GM21786 (cell line): Measurements from ENCODE around the gene JMJD4.
"Not testable (repeated sequence)": the region's sequence is repeated elsewhere in the genome, so short reads cannot be mapped to it uniquely, and the experiment has no call there.

Experiments used
- ATAC-seq: cut with Tn5 transposase; IDR thresholded peaks from one replicate; pipeline ENCODE4 v1.9.1; 2021; ENCODE audit not compliant: unreplicated experiment

Gene JMJD4

DNA sequence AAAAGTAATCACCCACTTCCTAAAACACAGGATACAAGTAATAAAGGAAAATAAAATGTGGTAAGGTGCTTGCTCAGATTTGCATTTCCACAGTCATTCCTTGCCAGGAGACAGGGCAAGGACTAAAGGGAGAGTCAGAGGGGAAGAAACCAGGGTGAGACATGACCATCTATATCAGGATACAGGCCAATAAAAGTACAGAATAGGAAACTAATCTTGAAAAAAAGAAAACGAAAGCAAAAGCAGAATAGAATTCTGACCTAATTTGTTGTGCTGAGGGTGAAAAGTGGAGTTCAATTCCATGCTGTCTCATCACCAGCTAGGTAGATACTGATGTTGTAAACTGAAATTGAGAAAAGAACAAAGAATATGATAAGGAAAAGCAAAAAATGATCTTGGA lies 27.3 kb downstream of the JMJD4 start:
- ATAC-seq, result no peak

DNA sequence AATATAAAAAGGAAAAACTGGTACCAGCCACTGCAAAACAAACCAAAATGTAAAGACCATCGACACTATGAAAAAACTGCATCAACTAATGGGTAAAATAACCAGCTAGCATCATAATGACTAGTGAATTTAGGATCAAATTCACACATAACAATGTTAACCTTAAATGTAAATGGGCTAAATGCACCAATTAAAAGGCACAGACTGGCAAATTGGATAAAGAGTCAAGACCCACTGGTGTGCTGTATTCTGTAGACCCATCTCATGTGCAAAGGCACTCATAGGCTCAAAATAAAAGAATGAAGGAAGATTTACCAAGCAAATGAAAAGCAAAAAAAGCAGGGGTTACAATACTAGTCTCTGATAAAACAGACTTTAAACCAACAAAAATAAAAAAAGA lies 33.5 kb downstream of the JMJD4 start:
- ATAC-seq, result not testable (repeated sequence)

DNA sequence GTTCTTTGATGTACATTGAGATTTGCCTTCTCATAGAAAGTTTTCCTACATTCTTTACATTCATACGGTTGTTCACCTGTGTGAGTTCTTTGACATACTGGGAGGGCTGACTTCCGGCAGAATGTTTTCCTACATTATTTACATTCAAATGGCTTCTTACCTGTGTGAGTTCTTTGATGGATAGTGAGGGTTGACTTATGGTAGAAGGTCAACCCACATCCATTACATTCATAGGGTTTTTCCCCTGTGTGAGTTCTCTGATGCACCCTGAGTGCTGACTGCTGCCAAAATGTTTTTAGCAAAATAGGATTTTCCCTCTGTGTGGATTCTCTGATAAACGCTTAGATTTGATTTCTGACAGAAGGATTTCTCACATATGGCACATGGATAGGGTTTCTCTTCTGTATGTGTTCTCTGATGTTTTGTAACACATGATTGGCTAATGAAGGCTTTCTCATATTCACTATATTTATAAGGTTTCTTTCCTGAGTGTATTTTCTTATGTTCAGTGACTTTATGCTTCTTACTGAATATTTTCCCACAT lies 37.7 kb downstream of the JMJD4 start:
- no peak for ATAC-seq

DNA sequence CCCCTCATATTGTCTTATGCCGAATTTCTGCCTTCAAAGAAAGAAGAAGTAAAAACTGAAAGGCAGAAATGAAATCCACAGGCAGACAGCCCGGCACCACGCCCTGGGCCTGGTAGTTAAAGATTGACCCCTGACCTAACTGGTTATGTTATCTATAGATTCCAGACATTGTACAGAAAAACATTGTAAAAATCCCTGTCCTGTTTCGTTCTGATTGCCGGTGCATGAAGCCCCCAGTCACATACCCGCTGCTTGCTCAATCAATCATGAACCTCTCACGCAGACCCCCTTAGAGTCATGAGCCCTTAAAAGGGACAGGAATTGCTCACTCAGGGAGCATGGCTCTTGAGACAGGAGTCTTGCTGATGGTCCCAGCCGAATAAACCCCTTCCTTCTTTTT lies 49.3 kb downstream of the JMJD4 start:
- ATAC-seq, result no peak
